ENCODE data around the gene UBE3B. TPM values are rescaled to one million over a fixed set of nuclear protein-coding genes. Genes with fewer than 3 reads are reported as not detected.
A peak's percentile ranks its signal among the peaks of the same experiment; 100 is the strongest.

UBE3B gene
- polyA plus RNA-seq, 1 experiment = 42.8 TPM

DNA sequence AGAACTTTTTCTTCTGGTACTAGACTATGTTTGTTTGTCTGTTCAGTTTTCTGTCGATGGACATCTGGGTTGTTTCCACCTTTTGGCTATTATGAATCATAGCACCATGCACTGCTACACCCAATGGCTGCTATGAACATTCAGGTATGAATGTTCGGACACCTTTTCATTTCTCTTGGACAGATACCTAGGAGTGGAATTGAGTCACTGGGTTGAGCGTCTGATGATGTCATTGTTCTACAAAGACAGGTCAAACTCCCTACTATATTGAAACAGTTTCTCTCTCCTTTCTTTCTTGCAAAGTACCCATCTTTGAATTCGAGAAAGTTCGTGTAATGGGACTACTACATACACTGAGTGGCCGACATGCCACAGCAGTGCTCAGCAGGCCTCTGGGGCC, 45.0 kb upstream of the UBE3B start:
- Histone ChIP-seq H3K27me3 (ENCODE audit: control insufficient read depth, insufficient read depth, low read length) (no peaks in the 10 kb centered on the region), H3K27ac (ENCODE audit: low read depth, low read length) (no peak overlapping the region), H3K4me3 (ENCODE audit: low read depth, low read length) (no peak overlapping the region), H3K9me3 (ENCODE audit: control insufficient read depth, insufficient read depth, low read length) (peaks cover 3% of the 10 kb centered on the region; the same call in 1 of the 2 replicates)
- ChIA-PET CTCF (interaction anchor here (1.0 to 3.3 kb wide), 13 partner anchors 10 to 343 kb away, joined by 3 to 14 read pairs (median 6); partner anchors contain the start of genes ACACB, MMAB and MVK), POLR2A (interaction anchor here (0.7 kb wide), 1 partner anchor 29 kb away, joined by 6 read pairs; no protein-coding TSS in a partner anchor)
- TF ChIP-seq, protein P1, sequence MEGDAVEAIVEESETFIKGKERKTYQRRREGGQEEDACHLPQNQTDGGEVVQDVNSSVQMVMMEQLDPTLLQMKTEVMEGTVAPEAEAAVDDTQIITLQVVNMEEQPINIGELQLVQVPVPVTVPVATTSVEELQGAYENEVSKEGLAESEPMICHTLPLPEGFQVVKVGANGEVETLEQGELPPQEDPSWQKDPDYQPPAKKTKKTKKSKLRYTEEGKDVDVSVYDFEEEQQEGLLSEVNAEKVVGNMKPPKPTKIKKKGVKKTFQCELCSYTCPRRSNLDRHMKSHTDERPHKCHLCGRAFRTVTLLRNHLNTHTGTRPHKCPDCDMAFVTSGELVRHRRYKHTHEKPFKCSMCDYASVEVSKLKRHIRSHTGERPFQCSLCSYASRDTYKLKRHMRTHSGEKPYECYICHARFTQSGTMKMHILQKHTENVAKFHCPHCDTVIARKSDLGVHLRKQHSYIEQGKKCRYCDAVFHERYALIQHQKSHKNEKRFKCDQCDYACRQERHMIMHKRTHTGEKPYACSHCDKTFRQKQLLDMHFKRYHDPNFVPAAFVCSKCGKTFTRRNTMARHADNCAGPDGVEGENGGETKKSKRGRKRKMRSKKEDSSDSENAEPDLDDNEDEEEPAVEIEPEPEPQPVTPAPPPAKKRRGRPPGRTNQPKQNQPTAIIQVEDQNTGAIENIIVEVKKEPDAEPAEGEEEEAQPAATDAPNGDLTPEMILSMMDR (IDR thresholded peaks at IDR 0.05; ENCODE audit: low read depth, low read length) = no peak
- DNase-seq (ENCODE audit: low read depth, low spot score) = no peak

DNA sequence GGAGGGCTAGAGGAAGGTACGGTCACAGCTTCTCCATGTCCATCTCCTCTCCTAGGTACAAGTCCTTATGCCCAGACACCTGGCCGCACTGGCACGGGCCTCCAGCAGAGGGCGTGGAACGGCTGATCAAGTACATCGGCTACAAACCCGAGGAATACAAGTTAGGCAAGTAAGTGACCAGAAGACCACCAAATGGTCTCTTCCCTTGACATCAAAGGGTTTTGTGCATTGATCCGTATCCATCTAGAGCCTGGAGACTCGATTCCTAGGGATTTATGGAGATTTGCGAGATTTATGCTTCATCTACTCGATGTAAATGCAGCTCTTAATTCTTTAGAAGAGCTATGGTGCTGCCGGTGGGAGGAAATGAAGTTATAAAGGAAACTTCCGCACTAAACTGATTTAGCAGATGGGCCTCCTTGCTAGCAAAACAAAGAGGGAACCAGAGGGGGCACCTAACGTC, 44.6 kb upstream of the UBE3B start:
- H3K9me3 ChIP-seq (ENCODE audit: control insufficient read depth, insufficient read depth, low read length) = peaks cover 3% of the 10 kb centered on the region; the same call in 1 of the 2 replicates
- peak; percentile 54 for DNase-seq (ENCODE audit: low read depth, low spot score)
- TF ChIP-seq, protein P1 (IDR thresholded peaks at IDR 0.05; ENCODE audit: low read depth, low read length) = peak; percentile 88
- no peak overlapping the region for H3K4me3 ChIP-seq (ENCODE audit: low read depth, low read length)
- no peak overlapping the region for H3K27ac ChIP-seq (ENCODE audit: low read depth, low read length)
- CTCF ChIA-PET = interaction anchor here (0.8 to 3.3 kb wide), 19 partner anchors 10 to 342 kb away, joined by 3 to 18 read pairs (median 6); partner anchors contain the start of genes ACACB, KCTD10, MMAB and MVK
- H3K27me3 ChIP-seq (ENCODE audit: control insufficient read depth, insufficient read depth, low read length) = no peaks in the 10 kb centered on the region
- POLR2A ChIA-PET = interaction anchor here (1.3 kb wide), 1 partner anchor 30 kb away, joined by 3 read pairs; no protein-coding TSS in a partner anchor

DNA sequence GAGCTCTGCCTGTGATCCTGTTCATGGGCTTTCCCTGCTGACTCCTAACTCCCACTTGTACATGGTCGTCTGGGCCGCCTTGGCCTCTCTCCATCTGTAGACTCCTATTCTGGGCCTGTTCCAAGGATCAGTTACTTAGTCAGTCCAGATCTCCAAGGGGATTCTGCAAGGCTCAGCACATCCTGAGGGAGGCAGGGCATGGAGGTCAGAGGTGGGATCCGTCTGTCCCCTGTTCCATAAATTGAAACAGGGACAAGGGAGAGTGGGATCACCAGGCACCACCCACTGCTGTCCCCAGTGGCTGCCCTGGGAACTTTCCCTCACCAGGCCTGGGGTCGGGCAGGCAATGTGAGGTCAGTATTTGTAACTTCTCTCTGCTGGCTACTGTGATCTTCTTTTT, 43.8 kb upstream of the UBE3B start:
- DNase-seq (ENCODE audit: low read depth, low spot score) = no peak
- Histone ChIP-seq H3K4me3 (ENCODE audit: low read depth, low read length) (no peak overlapping the region), H3K27ac (ENCODE audit: low read depth, low read length) (no peak overlapping the region), H3K9me3 (ENCODE audit: control insufficient read depth, insufficient read depth, low read length) (peaks cover 3% of the 10 kb centered on the region; the same call in 1 of the 2 replicates), H3K27me3 (ENCODE audit: control insufficient read depth, insufficient read depth, low read length) (no peaks in the 10 kb centered on the region)
- ChIA-PET POLR2A (interaction anchor here (1.3 kb wide), 1 partner anchor 29 kb away, joined by 3 read pairs; no protein-coding TSS in a partner anchor), CTCF (interaction anchor here (0.8 to 3.3 kb wide), 22 partner anchors 10 to 341 kb away, joined by 3 to 18 read pairs (median 5); partner anchors contain the start of genes ACACB, KCTD10, MMAB and MVK)
- TF ChIP-seq, protein P1 (IDR thresholded peaks at IDR 0.05; ENCODE audit: low read depth, low read length) = peak; percentile 30

DNA sequence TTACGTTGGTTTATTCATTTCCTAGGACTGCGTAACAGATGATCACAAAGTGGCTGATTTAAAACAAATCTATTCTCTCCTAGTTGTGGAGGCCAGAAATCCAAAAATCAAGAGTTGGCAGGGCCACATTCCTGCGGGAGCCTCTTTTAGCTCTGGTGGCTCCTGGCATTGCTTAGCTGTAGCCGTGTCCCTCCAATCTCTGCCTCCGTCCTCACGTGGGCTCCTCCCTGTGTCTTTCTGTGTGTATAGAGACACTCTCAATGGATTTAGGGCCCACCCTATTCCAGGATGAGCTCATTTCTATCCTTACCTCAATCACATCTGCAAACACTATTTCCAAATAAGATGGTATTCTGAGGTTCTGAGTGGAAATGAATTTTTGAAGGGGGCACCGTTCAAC, 42.9 kb upstream of the UBE3B start:
- ChIA-PET POLR2A (no interaction called here), CTCF (interaction anchor here (0.8 to 3.3 kb wide), 10 partner anchors 8 to 197 kb away, joined by 3 to 18 read pairs (median 8); partner anchors contain the start of genes KCTD10 and UBE3B)
- Histone ChIP-seq H3K27me3 (ENCODE audit: control insufficient read depth, insufficient read depth, low read length) (no peaks in the 10 kb centered on the region), H3K27ac (ENCODE audit: low read depth, low read length) (no peak overlapping the region), H3K4me3 (ENCODE audit: low read depth, low read length) (no peak overlapping the region), H3K9me3 (ENCODE audit: control insufficient read depth, insufficient read depth, low read length) (peaks cover 3% of the 10 kb centered on the region; the same call in 1 of the 2 replicates)
- DNase-seq (ENCODE audit: low read depth, low spot score) = no peak
- TF ChIP-seq, protein P1 (IDR thresholded peaks at IDR 0.05; ENCODE audit: low read depth, low read length) = no peak

Measured in AG04450 (cell line).